Kidney epithelial cell (primary cell): Measurements from ENCODE around the gene SLC51A. TPM values are rescaled to one million over a fixed set of nuclear protein-coding genes. Genes with fewer than 3 reads are reported as not detected.
A peak's percentile ranks its signal among the peaks of the same experiment; 100 is the strongest.

ENCODE experiments used
- DNase-seq: peaks from one replicate; pipeline ENCODE4 v3.0.0-alpha.2; 2010; ENCODE audit warnings: low read depth
- H3K27me3 ChIP-seq: 2 replicates; pipeline ENCODE4 v1.6.0; 2011; ENCODE audit warnings: low read length; ENCODE audit not compliant: control insufficient read depth, insufficient read depth
- H3K36me3 ChIP-seq: 2 replicates; pipeline ENCODE4 v1.5.1; 2011; ENCODE audit warnings: low read length; ENCODE audit not compliant: control insufficient read depth, insufficient read depth
- H3K4me3 ChIP-seq: 2 replicates; pipeline ENCODE4 v1.5.1; 2011; ENCODE audit warnings: low read depth, mild to moderate bottlenecking, control low read depth, low read length
- total RNA-seq: library from RNA; depleted of rRNA; stranded (reverse); fragments of >200 nt; gene quantifications from 2 replicates; pipeline ENCODE4 v1.2.3, GENCODE V29; 2015
- TF ChIP-seq, protein P1 (sequence below): IDR thresholded peaks from 2 replicates; pipeline ENCODE4 v1.5.1; 2011; ENCODE audit warnings: mild to moderate bottlenecking, moderate library complexity, low read length, control low read depth, inconsistent platforms; ENCODE audit not compliant: insufficient read depth, poor library complexity, severe bottlenecking

SLC51A gene
- total RNA-seq, 1 donor from 2014 or later, result not detected

DNA sequence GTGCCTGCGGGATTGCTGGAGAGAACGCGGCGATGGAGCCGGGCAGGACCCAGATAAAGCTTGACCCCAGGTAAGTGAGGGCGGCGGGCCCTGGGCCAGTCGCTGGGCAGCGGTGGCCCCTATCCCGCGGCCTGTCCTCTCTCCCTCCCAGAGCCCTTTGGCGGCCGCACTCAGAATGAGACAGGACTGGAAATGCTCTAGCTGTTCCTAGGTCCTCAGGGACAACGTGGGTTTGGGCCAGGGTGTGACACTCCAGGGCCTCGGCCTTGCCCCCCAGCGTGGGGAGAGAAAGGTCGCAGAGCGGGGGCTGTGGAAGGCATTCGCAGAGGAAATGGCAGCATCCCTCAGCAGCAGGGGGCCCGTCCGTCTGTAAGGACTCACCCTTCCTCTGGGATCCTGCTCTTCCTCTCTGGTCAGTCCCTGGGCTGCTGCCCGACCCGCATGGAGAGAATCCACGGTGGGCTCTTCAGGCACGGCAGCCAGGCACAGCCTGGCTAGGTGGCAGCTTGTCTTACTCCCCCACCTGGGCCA is 412 bp downstream of the SLC51A start:
- H3K36me3 ChIP-seq, result no peaks in the 10 kb centered on the region
- no peak overlapping the region for H3K4me3 ChIP-seq
- TF ChIP-seq, protein P1, sequence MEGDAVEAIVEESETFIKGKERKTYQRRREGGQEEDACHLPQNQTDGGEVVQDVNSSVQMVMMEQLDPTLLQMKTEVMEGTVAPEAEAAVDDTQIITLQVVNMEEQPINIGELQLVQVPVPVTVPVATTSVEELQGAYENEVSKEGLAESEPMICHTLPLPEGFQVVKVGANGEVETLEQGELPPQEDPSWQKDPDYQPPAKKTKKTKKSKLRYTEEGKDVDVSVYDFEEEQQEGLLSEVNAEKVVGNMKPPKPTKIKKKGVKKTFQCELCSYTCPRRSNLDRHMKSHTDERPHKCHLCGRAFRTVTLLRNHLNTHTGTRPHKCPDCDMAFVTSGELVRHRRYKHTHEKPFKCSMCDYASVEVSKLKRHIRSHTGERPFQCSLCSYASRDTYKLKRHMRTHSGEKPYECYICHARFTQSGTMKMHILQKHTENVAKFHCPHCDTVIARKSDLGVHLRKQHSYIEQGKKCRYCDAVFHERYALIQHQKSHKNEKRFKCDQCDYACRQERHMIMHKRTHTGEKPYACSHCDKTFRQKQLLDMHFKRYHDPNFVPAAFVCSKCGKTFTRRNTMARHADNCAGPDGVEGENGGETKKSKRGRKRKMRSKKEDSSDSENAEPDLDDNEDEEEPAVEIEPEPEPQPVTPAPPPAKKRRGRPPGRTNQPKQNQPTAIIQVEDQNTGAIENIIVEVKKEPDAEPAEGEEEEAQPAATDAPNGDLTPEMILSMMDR, result no peak

DNA sequence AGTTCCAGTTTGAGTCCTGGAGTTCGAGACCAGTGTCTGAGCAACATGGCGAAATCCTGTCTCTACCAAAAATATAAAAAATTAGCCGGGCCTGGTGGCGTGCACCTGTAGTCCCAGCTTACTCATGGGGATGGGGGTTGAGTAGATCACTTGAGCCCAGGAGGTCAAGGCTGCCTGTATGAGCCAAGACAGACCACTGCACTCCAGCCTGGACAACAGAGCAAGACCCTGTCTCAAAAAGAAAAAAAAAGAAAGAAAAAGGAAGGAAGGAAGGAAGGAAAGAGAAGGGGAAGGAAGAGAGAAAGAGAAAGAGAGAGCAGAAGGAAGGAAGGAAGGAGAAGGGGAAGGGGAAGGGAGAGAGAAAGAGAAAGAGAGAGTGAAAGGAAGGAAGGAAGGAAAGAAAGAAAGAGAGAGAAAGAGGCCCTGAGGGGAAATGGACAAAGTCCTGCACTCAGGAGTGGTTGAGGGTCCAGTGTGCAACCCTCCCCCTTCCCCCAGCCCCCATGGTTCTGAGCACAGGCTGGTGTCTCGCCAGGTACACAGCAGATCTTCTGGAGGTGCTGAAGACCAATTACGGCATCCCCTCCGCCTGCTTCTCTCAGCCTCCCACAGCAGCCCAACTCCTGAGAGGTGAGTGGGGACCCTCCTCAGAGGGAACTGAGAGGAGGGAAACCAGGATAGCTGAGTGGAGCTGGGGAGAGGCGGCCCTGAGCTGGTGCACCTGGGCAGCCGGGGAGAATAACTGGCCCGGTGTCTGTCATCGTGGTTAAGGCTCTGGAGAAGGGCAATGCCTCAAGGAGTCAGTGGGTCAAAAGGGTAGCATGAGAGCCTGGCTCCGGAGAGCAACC is 1.2 kb downstream of the SLC51A start:
- H3K27me3 ChIP-seq, result peaks cover 32% of the 10 kb centered on the region
- H3K4me3 ChIP-seq, result no peak overlapping the region
- TF ChIP-seq, protein P1, result no peak
- no peaks in the 10 kb centered on the region for H3K36me3 ChIP-seq
- DNase-seq, result no peak

More for the DNA sequence above, 412 bp downstream of the SLC51A start:
- H3K27me3 ChIP-seq, result peaks cover 32% of the 10 kb centered on the region
- DNase-seq, result no peak

DNA sequence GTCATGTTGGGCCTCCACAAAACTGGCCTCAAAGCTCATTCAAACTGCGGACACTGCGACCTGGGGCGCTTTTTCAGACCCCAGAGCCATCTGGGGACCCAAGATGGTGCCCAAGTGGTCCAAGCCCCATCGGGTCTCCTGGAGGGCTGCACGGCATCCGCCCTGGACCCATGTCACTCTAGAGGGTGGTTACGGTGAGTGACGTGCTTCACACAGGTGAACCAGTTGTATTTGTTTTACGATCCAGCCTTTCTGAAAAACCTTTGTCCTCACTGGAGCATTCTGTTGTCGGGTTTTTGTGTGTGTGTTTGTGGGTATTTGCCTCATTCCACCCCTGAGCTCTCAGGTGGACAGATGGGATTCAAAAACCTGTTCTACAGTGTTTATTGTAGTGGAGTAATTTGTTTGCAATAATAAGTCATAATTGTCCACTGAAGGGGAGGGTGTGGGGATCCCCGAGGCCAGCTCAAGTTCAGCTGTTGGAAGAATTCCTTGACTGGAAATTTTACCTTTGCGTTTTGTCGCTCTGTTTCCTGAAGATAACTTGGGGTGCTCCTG is 1.9 kb downstream of the SLC51A start:
- Histone ChIP-seq H3K27me3 (peaks cover 34% of the 10 kb centered on the region), H3K36me3 (no peaks in the 10 kb centered on the region), H3K4me3 (no peak overlapping the region)
- TF ChIP-seq, protein P1, result no peak
- no peak for DNase-seq

DNA sequence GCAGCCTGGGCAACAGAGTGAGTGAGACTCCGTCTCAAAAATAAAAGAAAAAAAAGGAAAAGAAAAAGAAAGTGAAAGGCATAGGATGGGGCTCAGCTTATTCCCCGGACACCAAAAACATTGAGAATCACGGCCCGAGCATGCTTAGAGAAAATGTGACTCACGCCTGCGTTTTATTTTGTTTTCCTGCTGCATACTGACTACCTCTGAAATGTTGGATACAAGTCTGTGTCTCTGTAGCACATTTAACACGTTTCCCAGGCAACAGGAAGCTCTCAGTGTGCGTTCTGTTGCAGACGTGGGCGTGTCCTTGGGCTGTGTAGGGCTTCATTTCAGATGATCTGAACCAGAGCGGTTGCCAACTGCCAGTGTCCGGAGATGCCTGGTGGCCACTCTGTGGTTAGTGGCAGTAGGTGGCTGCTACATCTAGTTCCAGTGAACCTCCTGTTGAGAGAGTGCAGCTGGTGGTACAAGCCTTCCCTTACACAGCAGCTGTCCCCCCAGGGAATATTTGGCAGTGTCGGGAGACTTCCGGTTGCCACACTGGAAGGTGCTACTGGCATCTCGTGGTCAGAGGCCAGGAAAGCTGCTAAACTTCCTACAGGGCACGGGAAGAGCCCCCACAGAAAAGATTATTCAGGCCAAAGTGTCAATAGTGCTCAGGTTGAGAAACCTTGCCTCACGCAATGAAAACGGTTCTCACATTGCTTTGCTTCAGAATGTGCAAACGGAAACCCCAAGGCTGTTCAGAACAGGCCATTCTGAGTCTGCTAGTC is 3.0 kb downstream of the SLC51A start:
- DNase-seq, result peak; percentile 66
- no peak overlapping the region for H3K4me3 ChIP-seq
- H3K27me3 ChIP-seq, result peaks cover 35% of the 10 kb centered on the region
- TF ChIP-seq, protein P1, result no peak
- no peaks in the 10 kb centered on the region for H3K36me3 ChIP-seq

DNA sequence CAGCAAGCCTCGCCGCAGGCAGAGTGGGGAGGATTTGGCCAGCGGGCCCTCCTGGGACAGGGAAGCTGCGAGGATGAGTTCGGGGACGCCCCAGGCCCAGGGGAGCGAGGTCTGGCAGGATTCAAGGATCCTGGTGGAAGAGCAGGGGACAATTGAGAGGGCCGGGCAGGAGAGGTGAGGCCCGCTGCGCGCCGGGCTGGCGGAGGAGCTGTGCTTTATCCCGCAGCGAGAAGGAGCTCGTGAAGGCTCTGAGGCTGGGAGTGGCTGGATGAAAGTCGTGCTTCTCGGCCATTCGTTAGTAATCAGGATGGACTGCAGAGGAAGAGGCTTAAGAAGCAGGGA is 3.6 kb downstream of the SLC51A start:
- no peak for DNase-seq
- TF ChIP-seq, protein P1, result no peak
- Histone ChIP-seq H3K27me3 (peaks cover 33% of the 10 kb centered on the region), H3K4me3 (no peak overlapping the region), H3K36me3 (no peaks in the 10 kb centered on the region)
